DND-41 (cell line): ENCODE results near the gene GRID2IP.
A peak's percentile ranks its signal among the peaks of the same experiment; 100 is the strongest.

ENCODE experiments used
- ATAC-seq: fragments of 200-7000 bp; cut with Tn5 transposase; 3 replicates; pipeline ENCODE4 v1.9.1; 2021; ENCODE audit warnings: low read depth; ENCODE audit not compliant: insufficient read depth
- DNase-seq: peaks from one replicate; pipeline ENCODE4 v3.0.0-alpha.2; 2020
- H2AFZ ChIP-seq: 2 replicates; pipeline ENCODE4 v1.6.0; 2012; ENCODE audit warnings: low read depth, low read length
- H3K27ac ChIP-seq: 2 replicates; pipeline ENCODE4 v1.5.1; 2012; ENCODE audit warnings: low read length, inconsistent platforms
- H3K27me3 ChIP-seq: fragments of 200-600 bp; sonication (generic); 2 replicates; pipeline ENCODE4 v1.6.0; 2012; ENCODE audit warnings: low read length, mild to moderate bottlenecking, inconsistent platforms; ENCODE audit not compliant: insufficient read depth, poor library complexity
- H3K36me3 ChIP-seq: 2 replicates; pipeline ENCODE4 v1.5.1; 2012; ENCODE audit warnings: low read length, inconsistent platforms; ENCODE audit not compliant: insufficient read depth
- H3K4me1 ChIP-seq: 2 replicates; pipeline ENCODE4 v1.5.1; 2012; ENCODE audit warnings: mild to moderate bottlenecking, low read length; ENCODE audit not compliant: insufficient read depth
- H3K4me2 ChIP-seq: 2 replicates; pipeline ENCODE4 v1.6.0; 2012; ENCODE audit warnings: mild to moderate bottlenecking, moderate library complexity, low read length, inconsistent platforms; ENCODE audit not compliant: insufficient read depth
- H3K4me3 ChIP-seq, 2 experiments: fragments of 200-600 bp in 1 of 2; shearing (Covaris generic) in 1 of 2; 2 replicates each; pipeline ENCODE4 v1.5.1; 2012 to 2016; ENCODE audit warnings: inconsistent platforms in 2 of 2, low read length in 2 of 2, mild to moderate bottlenecking in 2 of 2, low read depth in 1 of 2, moderate library complexity in 1 of 2
- H3K79me2 ChIP-seq: 2 replicates; pipeline ENCODE4 v1.6.0; 2012; ENCODE audit warnings: low read length, inconsistent platforms; ENCODE audit not compliant: insufficient read depth
- H3K9ac ChIP-seq: 2 replicates; pipeline ENCODE4 v1.6.0; 2012; ENCODE audit warnings: low read depth, mild to moderate bottlenecking, inconsistent platforms, low read length, moderate library complexity
- H3K9me3 ChIP-seq: 2 replicates; pipeline ENCODE4 v1.5.1; 2012; ENCODE audit warnings: low read length, moderate library complexity, mild to moderate bottlenecking, inconsistent platforms; ENCODE audit not compliant: insufficient read depth, severe bottlenecking
- H4K20me1 ChIP-seq: 2 replicates; pipeline ENCODE4 v1.6.0; 2012; ENCODE audit warnings: low read length; ENCODE audit not compliant: insufficient read depth
- CTCF ChIP-seq: IDR thresholded peaks from 2 replicates; pipeline ENCODE4 v1.5.1; 2012; ENCODE audit warnings: borderline replicate concordance, low read length, moderate library complexity, mild to moderate bottlenecking; ENCODE audit not compliant: poor library complexity, severe bottlenecking; ENCODE audit errors: extremely low read depth
- EZH2 ChIP-seq: IDR thresholded peaks from 3 replicates; pipeline ENCODE4 v1.6.1; 2012; ENCODE audit warnings: borderline replicate concordance, low read depth, mild to moderate bottlenecking, moderate library complexity, low read length, inconsistent platforms; ENCODE audit not compliant: severe bottlenecking

The GRID2IP gene

DNA sequence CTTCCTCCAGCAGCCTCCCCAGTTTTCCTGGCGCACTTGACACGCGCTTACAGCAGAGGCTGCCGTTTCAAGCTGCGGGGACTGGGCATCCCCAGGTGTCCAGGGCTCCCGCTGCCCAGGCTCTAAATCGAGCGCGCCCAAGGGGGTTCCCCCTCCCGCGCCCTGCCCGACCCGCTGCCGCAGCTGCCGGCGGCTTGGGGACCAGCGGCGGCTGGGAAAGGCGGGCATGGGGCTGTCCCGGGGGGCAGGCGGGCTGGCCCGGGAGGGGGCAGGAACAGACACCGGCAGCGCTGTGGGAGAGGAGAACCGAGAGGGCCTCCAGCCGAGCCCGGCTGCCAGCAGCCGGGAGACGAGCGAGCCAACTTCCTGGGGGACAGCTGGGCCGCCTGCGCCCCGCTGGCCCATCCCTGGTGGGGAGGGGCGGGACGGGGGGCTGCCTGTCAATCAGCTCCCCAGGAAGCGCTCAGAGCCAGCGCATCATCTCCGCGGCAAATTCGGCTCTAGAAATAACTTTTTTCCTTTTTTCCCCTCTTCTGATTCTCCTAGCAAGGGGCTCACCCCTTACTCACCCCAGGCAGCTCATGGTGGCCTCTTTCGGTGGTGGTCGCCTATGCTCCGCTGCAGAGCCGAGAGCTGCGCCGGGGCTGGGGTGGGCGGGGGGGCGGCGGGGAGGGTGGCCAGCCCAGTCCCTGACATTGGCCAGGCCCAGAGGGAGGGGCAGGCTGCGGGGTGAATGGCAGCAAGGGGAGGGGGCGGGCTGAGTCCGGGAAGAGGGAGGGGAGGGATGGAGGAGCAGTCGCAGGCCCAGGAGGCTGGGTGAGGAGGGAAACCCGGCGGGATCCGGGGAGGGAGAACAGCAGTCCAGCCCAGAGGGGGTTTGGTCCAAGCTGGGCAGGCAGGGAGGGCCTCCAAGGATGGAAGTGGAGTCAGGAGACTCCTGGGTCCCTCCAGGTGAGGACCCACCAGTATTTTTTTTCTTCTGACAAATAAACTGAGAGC lies 14.7 kb downstream of the GRID2IP start:
- H3K79me2 ChIP-seq, result no peaks in the 10 kb centered on the region
- no peak for TF ChIP-seq EZH2
- TF ChIP-seq CTCF, result no peak
- ATAC-seq, result peak; percentile 73
- H3K9me3 ChIP-seq, result no peaks in the 10 kb centered on the region
- H3K27me3 ChIP-seq, result peaks cover 33% of the 10 kb centered on the region
- no peaks in the 10 kb centered on the region; the same call in 1 of the 2 replicates for H4K20me1 ChIP-seq
- no peaks in the 10 kb centered on the region for H3K36me3 ChIP-seq
- peak; percentile 54 for DNase-seq
- peak overlapping the region; percentile 55 for H2AFZ ChIP-seq
- no peak overlapping the region for H3K27ac ChIP-seq
- H3K4me3 ChIP-seq, result peak overlapping the region in 1 of 2 experiments; percentile 56; a peak in 3 of 4 replicates
- H3K4me1 ChIP-seq, result peaks cover 19% of the 10 kb centered on the region
- H3K9ac ChIP-seq, result peak overlapping the region; percentile 46; the same call in 1 of the 2 replicates
- peak overlapping the region; percentile 77 for H3K4me2 ChIP-seq

DNA sequence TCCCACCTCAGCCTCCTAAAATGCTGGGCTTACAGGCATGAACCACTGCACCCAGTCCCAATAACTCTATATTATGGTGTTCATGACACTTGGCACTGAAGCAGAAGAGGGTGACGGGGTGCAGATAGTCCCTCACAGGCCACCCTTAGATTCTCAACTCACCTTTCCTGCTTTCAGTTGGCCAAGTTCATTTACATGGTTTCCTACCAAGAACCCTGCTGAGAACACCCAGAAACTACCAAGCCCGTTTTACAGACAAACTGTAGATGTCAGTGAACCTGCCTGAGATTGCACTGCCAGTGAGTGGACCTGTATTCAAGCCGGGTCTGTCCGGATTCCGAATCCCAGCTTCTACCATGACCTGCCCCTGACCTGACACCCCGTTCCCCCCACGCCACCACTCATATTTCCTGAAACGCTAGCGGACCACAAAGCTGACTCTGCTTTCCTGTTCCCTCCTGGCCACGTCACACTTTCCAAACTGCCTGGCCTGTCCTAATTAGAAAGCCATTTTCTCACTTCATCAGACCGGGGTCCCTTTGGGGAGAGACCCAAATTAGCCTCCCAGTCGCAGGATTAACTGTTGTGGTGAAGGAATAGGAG lies 17.3 kb downstream of the GRID2IP start:
- no peaks in the 10 kb centered on the region; the same call in none of the 2 replicates for H4K20me1 ChIP-seq
- no peak overlapping the region for H3K4me2 ChIP-seq
- H3K9ac ChIP-seq, result no peak overlapping the region
- no peak overlapping the region for H2AFZ ChIP-seq
- H3K4me1 ChIP-seq, result peaks cover 30% of the 10 kb centered on the region
- ATAC-seq, result no peak
- no peak for TF ChIP-seq EZH2
- TF ChIP-seq CTCF, result no peak
- H3K36me3 ChIP-seq, result no peaks in the 10 kb centered on the region
- no peaks in the 10 kb centered on the region for H3K79me2 ChIP-seq
- H3K4me3 ChIP-seq, result no peak overlapping the region
- no peak overlapping the region for H3K27ac ChIP-seq
- peaks cover 50% of the 10 kb centered on the region for H3K27me3 ChIP-seq
- H3K9me3 ChIP-seq, result no peaks in the 10 kb centered on the region
- DNase-seq, result no peak

GRCh38 chr7:6532516-6532915 lies 18.7 kb downstream of the GRID2IP start:
- Histone ChIP-seq H3K4me3 (no peak overlapping the region), H3K9me3 (no peaks in the 10 kb centered on the region), H3K36me3 (no peaks in the 10 kb centered on the region), H3K4me1 (peaks cover 27% of the 10 kb centered on the region), H2AFZ (no peak overlapping the region), H3K27me3 (peaks cover 47% of the 10 kb centered on the region), H3K27ac (no peak overlapping the region), H3K4me2 (no peak overlapping the region), H3K79me2 (no peaks in the 10 kb centered on the region), H4K20me1 (no peaks in the 10 kb centered on the region; the same call in none of the 2 replicates), H3K9ac (no peak overlapping the region)
- ATAC-seq (no peak), DNase-seq (no peak)
- TF ChIP-seq EZH2 (no peak), CTCF (no peak)
